ENCODE data around the gene DSCAML1. TPM values are rescaled to one million over a fixed set of nuclear protein-coding genes. Genes with fewer than 3 reads are reported as not detected.
"Not testable (repeated sequence)": the region's sequence is repeated elsewhere in the genome, so short reads cannot be mapped to it uniquely, and the experiment has no call there.

DSCAML1 gene
- total RNA-seq, 1 experiment from 2014 or later: 5.4 TPM

DNA sequence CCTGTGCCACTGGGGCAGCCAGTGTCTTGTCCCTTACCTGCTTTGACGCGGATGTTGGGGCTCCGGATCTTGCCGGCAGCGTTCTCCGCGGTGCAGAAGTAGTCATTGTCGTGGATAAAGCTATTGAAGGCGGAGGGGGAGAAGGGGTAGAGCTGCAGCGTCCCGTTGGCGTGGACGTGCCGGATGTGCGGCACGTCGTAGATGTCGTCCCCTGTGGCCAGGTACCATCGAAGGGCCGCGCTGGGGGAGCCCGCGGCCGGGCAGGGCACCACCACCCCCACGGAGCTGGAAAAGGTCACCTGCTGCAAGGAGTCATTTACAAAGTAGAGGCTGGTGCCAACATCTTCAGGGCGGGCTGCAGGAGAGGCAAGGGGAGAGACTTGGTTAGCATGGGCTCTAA, 16.6 kb downstream of the DSCAML1 start:
- in situ Hi-C loops (cut with HindIII; ENCODE audit: low pct_unique_long_range_greater_than_20kb, low sequenced_read_pairs): no loop called here
- no peak for DNase-seq (ENCODE audit: low read depth)

DNA sequence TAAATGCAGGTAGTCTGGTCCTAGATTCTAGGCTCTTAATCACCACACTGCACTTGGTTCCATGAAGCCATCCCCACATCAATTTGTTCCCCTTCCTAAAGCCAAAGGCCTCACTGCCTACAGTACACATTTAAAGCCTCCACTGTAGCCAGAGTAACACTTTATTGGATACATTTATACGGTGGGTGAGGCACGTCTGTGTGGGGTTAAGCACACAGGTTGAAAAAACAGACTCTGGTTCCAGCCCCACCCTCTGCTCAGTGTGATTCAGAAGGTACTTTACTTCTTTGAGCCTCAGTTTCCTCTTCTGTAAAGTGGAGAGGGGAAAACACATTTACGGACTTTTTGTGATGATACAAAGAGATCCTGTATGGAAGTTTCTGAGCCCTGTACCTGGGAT, 22.5 kb downstream of the DSCAML1 start:
- in situ Hi-C loops (cut with HindIII; ENCODE audit: low pct_unique_long_range_greater_than_20kb, low sequenced_read_pairs): no loop called here
- no peak for DNase-seq (ENCODE audit: low read depth)

DNA sequence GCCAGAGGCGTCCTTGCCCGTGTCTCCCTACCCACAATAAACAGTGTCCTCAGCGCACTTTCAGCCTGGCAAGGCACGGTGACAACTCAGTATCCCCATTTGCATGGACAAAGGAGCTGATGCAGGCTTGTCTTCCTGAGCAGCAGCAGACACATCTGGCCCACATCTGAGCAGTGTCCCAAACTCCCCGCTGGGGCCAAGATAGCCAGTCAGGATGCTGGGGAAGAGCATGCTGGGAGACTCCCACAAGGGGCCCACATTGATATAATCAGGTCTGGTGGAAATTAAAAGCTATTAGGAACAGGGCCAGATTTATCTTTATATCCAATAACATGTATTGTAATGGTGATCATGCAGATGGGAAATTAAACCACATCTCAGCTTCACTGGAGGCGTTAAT, 24.7 kb downstream of the DSCAML1 start:
- in situ Hi-C loops (cut with HindIII; ENCODE audit: low pct_unique_long_range_greater_than_20kb, low sequenced_read_pairs): no loop called here
- DNase-seq (ENCODE audit: low read depth): no peak

DNA sequence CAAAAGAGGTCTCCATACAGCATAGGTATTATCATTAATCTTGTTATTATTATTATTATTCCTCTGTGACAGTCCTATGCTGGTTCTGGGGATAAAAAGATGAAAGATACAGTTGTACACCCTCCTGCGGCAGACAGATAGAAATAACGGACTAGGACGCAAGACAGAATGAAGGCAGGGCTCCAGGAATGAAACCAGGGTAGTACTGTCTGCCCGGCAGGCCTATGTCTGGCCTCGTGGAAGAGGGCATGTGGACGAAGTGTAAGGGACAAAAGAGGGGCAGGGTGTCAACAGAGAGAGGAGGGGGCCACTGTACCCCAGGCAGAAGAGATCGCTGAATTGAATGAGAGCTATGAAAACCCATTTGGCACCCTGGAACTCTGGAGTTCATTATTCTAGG, 25.2 kb downstream of the DSCAML1 start:
- in situ Hi-C loops (cut with HindIII; ENCODE audit: low pct_unique_long_range_greater_than_20kb, low sequenced_read_pairs): no loop called here
- DNase-seq (ENCODE audit: low read depth): no peak

DNA sequence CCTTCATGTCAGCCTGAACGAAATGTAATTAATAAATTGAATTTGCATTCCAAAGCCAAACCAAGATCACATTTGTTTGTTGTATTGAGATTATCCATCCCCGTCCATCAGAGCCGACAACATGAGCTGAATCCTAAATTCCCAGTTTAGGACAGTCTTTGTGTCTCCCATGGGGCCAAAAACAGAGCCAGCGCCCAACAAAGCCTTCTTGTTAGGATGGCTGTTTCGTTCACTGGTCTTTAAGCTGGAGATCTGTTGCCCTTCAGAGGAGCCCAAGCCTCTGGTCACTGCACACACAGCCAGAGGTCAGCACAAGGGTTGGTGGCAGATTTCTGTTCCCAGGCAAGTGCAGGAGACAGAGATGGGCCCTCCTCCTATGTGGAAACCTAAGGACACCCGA, 25.8 kb downstream of the DSCAML1 start:
- no peak for DNase-seq (ENCODE audit: low read depth)
- in situ Hi-C loops (cut with HindIII; ENCODE audit: low pct_unique_long_range_greater_than_20kb, low sequenced_read_pairs): no loop called here

DNA sequence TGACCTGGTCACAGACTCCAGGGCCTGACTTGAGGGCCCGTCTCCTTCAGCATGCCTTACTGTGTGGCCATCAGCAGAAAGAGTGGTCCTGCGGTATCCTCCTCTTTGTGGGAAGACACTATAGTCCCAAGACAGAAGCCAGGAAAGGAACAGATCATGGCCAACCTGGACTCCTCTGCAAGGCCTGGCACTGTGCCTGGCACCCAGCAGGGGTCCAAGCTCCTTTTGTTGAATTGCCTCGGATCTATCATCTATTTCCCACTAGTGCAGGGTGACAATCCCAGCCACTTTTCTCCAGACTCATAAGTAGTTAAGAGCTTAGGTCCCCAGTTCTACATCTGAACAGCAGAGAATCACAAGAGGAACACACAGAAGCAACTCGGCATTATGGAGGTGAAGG, 27.0 kb downstream of the DSCAML1 start:
- DNase-seq (ENCODE audit: low read depth): no peak
- in situ Hi-C loops (cut with HindIII; ENCODE audit: low pct_unique_long_range_greater_than_20kb, low sequenced_read_pairs): no loop called here

DNA sequence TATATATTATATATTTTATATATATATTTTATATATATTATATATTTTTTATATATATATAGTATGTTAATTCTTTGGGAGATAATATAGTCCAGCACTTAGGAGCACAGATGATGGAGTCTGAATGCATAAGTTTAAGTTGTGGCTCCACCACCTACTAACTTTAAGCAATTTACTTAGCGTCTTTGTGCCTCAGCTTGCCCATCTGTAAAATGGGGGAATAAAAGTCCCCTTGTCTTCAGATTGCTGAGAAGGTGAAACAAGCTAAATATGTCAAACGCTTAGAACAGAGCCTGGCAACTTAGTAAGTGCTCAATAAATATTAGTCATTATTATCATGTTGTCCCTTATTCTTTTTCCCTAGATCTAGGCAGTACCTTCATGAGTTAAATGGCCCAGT, 27.5 kb downstream of the DSCAML1 start:
- in situ Hi-C loops (cut with HindIII; ENCODE audit: low pct_unique_long_range_greater_than_20kb, low sequenced_read_pairs): no loop called here
- no peak for DNase-seq (ENCODE audit: low read depth)

DNA sequence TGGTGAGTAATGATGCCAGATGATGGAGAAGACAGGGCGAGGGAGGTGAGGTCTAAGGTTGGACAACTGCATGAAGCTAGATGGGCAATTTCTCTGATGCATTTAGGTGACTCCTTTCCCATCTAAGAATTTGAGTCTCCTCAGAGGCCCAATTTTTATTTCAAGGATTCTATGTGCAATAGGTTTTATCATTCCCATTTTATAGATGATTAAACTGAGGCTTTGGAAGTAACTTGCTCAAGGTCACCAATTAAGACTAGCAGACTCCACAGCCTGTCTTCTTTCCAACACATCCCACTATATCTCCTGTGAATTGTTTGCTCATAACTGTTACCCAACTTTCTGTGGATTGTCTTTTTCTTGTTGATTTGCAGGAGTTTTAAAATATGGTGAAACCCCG, 28.5 kb downstream of the DSCAML1 start:
- in situ Hi-C loops (cut with HindIII; ENCODE audit: low pct_unique_long_range_greater_than_20kb, low sequenced_read_pairs): no loop called here
- no peak for DNase-seq (ENCODE audit: low read depth)

DNA sequence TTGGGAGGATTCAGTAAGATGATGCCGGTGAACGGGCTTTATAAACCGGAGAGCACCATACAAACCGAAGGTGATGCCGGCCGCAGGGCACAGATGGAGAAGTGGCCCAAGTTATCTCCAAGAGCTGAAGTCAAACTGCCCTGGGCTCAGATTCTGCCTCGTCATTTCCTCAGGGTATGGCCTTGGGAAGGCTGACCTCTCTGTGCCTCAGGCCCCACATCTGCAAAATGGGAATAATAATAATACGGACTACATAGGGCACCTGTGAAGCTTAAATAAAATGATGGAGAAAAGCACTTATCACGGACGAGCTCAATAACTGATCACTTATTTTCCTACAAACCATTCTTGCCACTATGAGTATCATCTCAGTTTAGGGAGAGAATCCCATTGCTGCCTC, 29.9 kb downstream of the DSCAML1 start:
- in situ Hi-C loops (cut with HindIII; ENCODE audit: low pct_unique_long_range_greater_than_20kb, low sequenced_read_pairs): no loop called here
- no peak for DNase-seq (ENCODE audit: low read depth)

DNA sequence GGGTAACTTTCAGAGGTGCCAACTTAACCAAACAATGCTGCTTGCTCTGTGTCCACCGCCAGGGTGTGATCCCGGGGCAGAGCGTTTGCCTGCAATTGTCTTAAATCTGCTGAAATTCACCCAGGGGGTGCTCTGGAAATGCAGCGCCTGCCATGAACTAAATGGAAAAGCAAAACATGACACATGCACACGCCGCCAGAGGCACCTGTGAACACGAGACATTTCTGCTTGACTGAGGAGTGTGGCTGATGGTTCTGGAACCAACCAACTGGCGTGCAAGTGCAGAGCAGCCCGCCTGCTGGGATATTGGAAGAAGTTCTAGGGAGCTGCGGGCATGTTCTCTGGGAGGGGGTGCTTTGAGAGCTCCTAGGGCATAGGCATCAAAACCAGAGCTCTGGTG, 30.4 kb downstream of the DSCAML1 start:
- in situ Hi-C loops (cut with HindIII; ENCODE audit: low pct_unique_long_range_greater_than_20kb, low sequenced_read_pairs): no loop called here
- no peak for DNase-seq (ENCODE audit: low read depth)

DNA sequence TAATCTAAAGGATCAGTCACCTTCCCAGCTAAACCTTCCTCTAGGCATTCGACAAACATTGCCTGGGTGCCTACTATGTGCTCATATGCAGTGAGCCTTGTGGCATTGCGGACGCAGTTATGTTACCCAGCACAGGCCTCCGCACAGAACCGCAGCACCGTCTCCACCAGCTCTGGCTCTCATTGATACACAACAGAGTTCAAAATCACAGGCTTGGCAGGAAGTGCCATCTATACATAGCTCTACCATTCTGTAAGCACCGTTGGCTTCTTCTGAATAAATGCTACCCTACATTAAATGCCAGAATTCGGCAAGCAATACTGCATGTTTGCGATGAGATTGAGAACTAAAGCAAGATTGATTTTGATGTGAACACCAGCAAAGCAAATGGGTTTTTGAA, 31.0 kb downstream of the DSCAML1 start:
- no peak for DNase-seq (ENCODE audit: low read depth)
- in situ Hi-C loops (cut with HindIII; ENCODE audit: low pct_unique_long_range_greater_than_20kb, low sequenced_read_pairs): no loop called here

DNA sequence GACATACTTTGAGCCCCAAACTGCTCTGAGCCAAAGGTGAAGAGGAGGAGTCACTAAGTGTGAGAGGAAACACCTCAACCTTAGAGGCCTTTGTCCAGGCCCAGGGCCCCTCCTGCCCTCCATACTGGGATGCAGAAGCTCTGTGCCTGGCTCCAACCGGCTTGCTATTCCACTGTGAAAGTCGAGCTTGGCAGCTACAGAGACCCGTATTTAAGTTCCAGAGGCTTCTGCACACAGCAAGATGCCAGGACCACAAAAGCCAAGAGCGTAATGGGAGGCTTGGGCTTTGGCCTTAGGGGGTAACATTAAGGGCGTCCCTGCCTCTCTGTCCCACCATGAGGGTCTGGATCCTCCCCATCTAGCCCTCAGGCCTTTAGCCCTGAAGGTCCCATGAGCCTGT, 31.9 kb downstream of the DSCAML1 start:
- in situ Hi-C loops (cut with HindIII; ENCODE audit: low pct_unique_long_range_greater_than_20kb, low sequenced_read_pairs): no loop called here
- no peak for DNase-seq (ENCODE audit: low read depth)

DNA sequence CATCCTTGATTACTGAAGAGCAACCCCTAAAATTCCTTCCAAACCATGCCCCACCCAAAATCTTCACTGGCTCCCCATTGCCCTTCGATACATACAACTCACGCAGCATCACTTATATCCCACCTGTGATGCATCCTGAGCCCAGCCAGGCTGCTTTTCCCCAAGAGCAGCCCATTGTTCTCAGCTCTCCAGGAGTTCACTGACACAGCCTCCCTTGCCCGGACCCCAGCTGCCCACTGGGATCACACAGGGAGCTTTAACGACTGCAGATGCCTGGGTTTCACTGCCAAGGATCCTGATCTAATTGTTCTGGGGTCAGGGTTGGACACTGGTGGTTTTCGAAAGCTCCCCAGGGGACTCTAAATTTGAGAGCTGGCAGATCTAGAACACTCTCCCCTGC, 33.6 kb downstream of the DSCAML1 start:
- in situ Hi-C loops (cut with HindIII; ENCODE audit: low pct_unique_long_range_greater_than_20kb, low sequenced_read_pairs); DNase-seq (ENCODE audit: low read depth): not testable (repeated sequence)

DNA sequence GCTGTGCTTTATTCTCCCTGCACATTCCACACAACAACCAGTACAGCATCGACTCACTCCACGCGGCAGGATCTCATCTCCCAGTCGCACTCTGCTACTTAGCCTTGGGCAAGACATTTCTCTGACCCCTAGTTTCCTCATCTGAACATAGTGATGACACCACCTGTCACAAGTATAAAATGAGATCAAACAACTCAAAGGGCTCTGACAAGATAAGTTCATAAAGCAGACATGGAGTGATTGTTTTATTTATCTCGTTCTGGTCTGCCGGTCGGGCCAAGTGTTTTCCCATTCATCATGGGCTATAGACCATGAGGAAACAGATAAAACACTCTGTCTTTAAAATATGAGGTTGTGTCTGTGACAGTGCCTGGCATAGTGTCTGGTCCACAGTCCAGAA, 35.0 kb downstream of the DSCAML1 start:
- in situ Hi-C loops (cut with HindIII; ENCODE audit: low pct_unique_long_range_greater_than_20kb, low sequenced_read_pairs): no loop called here

DNA sequence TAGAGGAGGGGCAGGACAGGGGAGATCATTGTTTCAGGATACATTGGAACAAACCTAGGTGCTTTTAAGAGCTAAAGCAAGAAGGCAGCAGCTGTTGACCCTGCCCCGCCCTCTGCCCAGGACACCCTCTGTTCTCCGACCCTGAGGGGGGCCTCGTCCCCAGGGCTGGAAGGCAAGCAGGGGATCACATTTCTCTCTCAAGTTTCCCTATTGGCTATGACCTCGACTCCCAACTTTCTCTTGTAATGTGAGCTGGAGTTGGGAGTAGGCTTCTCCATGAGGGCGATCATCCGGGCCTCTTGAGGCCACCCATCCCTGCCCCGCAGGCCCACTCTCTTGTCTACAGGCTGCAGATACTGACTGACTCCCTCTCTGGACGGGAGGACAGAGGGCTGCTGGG, 37.7 kb downstream of the DSCAML1 start:
- in situ Hi-C loops (cut with HindIII; ENCODE audit: low pct_unique_long_range_greater_than_20kb, low sequenced_read_pairs): no loop called here
- DNase-seq (ENCODE audit: low read depth): no peak

More for the DNA sequence above, 35.0 kb downstream of the DSCAML1 start:
- peak; percentile 28 for DNase-seq (ENCODE audit: low read depth)

DNA sequence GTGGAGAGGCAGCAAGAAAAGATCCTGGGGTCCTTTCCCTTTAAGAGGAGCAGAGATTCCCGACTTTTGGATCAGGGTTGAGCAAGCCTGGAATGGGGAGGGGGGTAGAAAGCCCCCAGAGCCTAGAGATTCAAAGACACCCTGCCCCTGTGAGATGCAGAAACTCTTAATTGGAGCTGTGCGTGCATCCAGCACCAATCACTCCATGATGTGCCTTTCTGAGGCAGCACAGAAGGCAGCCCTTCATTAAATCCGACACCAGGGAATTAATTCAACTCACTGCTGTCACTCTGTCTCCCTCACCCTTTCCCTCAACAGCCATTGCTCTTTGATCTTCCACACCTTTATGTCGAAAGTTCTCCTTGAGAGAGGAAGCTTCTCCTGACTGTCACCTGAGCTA, 43.0 kb downstream of the DSCAML1 start:
- no peak for DNase-seq (ENCODE audit: low read depth)
- in situ Hi-C loops (cut with HindIII; ENCODE audit: low pct_unique_long_range_greater_than_20kb, low sequenced_read_pairs): no loop called here

DNA sequence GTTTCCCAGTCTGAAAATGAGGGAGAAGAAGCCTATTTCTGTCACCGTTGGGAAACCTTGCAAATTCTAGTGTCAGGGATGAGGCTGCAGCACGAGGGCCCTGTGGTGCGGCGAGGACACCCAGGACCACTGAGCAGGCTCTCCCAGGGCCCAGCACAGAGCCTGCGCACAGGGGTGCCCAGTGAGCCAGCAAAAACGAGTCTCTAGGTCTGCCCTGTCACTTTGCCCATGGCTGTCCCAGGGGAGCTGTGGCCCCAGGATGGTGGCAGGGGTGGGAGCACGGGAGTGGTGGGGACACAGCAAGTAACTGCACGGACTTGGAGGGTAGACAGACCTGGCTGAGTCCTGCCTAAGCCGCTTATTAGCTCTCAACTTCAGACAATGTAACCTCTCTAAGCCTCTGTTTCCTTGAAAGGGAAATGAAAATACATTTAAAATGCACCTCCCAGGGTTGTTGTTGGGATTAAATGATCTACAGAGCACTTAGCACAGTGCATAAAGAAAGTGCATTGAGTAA, 44.2 kb downstream of the DSCAML1 start:
- in situ Hi-C loops (cut with HindIII; ENCODE audit: low pct_unique_long_range_greater_than_20kb, low sequenced_read_pairs): no loop called here
- DNase-seq (ENCODE audit: low read depth): no peak

DNA sequence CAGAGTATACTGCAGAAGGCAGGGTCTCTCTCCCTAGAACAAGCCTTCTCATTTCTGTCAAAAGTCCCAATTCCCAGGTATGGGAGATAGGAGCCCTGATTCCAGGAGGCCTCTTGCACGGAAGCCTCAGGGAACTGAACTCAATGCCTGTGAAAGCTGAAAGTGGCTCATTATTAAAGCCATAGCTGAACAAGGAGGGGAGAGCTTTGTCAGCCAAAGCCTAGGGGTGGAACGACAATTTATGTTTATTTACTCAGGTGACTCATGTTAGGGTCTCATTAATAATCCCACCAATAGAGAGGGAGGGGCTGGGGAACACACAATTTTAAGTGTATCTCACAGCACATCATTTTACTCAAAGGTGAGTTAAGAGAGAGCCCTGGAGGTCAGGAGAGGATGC, 44.9 kb downstream of the DSCAML1 start:
- in situ Hi-C loops (cut with HindIII; ENCODE audit: low pct_unique_long_range_greater_than_20kb, low sequenced_read_pairs): no loop called here
- peak; percentile 1 for DNase-seq (ENCODE audit: low read depth)

DNA sequence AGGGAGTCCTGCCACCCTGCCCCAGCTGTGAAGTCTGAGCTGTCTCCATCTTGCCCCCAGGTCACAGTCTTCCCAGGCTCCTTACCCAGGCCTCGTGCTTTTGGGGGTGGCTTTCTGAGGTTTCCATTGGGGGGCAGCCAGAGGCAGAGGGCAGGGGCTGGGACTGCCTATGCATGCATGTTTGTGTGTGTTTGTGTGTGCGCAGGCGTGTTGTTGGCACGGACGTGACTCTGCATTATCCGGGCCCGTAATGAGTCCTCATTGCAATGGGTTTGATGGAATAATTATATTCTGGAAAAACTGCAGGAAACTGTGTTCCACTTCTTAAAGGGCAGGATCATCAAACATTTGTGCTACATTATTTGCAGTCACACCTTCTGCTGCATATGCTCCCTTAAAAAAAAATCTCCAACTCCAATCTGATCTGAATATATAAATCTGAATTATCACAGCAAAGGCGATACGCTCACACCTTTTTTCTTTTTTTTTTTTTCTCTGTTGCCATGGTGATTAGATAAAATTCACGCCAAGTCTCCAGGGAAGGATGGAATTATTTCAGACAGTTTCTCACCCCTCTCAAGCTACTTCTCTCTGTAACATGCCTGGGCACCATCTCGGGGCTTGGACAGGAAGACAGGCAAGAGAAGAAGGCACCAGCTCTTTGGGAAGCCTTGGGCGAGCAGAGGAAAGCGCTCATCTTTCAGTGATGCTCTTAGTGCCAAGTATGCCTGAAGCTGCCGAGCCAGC, 45.9 kb downstream of the DSCAML1 start:
- in situ Hi-C loops (cut with HindIII; ENCODE audit: low pct_unique_long_range_greater_than_20kb, low sequenced_read_pairs): no loop called here
- DNase-seq (ENCODE audit: low read depth): no peak

DNA sequence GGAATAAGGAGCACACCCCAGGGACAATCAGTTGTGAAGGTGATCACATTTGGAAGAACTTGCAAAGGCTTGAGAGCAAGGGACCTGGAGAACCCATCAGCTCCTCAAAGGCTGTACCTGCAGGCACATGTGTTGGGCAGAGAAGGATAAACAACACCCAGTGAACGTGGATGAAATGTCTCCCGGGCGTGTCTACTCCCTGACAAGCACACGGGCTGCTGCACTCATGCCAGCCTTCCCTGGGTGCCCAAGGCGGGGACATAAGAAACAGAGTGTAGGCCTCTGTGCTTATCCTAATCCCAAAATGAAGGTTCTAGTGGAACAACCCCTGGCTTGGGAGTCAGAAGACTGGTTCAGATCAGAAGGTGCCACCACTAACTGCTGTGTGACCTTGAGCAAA, 46.7 kb downstream of the DSCAML1 start:
- in situ Hi-C loops (cut with HindIII; ENCODE audit: low pct_unique_long_range_greater_than_20kb, low sequenced_read_pairs): no loop called here
- DNase-seq (ENCODE audit: low read depth): no peak
